Heart left ventricle (tissue), 16 donors: ENCODE measurements around the gene CNPY3. TPM values are rescaled to one million over a fixed set of nuclear protein-coding genes. Genes with fewer than 3 reads are reported as not detected.
A peak's percentile ranks its signal among the peaks of the same experiment; 100 is the strongest.
"Not testable (repeated sequence)": the region's sequence is repeated elsewhere in the genome, so short reads cannot be mapped to it uniquely, and the experiment has no call there.

Experiments used
- ATAC-seq, 4 donors: fragments of 200-7000 bp; cut with Tn5 transposase; one replicate each; pipeline ENCODE4 v1.9.1; 2020 to 2022; ENCODE audit warnings: moderate library complexity in 4 of 4, mild to moderate bottlenecking in 3 of 4, moderate number of reproducible peaks in 1 of 4
- DNase-seq, 5 donors: peaks; one replicate each; pipeline ENCODE4 v3.0.0-alpha.2; 2020
- H3K27ac ChIP-seq, 12 donors: fragments of 200-600 bp; sonication (generic) in 4 of 12; one replicate each; pipeline versions ENCODE4 v1.5.0 to v1.8.0; 2016 to 2022; ENCODE audit warnings: mild to moderate bottlenecking in 2 of 12
- H3K27me3 ChIP-seq, 9 donors: fragments of 200-600 bp; sonication (generic) in 2 of 9; one replicate each; pipeline versions ENCODE4 v1.5.1 to v1.8.0; 2016 to 2022; ENCODE audit warnings: mild to moderate bottlenecking in 3 of 9
- H3K36me3 ChIP-seq, 9 donors: fragments of 200-600 bp; sonication (generic) in 2 of 9; one replicate each; pipeline versions ENCODE4 v1.5.0 to v1.8.0; 2018 to 2022; ENCODE audit warnings: mild to moderate bottlenecking in 2 of 9
- H3K4me1 ChIP-seq, 12 donors: fragments of 200-600 bp; sonication (generic) in 4 of 12; one replicate each; pipeline versions ENCODE4 v1.5.0 to v1.8.0; 2016 to 2022; ENCODE audit warnings: mild to moderate bottlenecking in 3 of 12
- H3K4me3 ChIP-seq, 12 donors: fragments of 200-600 bp; sonication (generic) in 4 of 12; one replicate each; pipeline versions ENCODE4 v1.5.0 to v1.8.0; 2017 to 2022; ENCODE audit warnings: mild to moderate bottlenecking in 9 of 12, moderate library complexity in 4 of 12
- H3K9me3 ChIP-seq, 12 donors: fragments of 200-600 bp; sonication (generic) in 4 of 12; one replicate each; pipeline versions ENCODE4 v1.5.0 to v1.8.0; 2016 to 2022; ENCODE audit warnings: mild to moderate bottlenecking in 1 of 12
- POLR2A ChIP-seq, 2 donors: fragments of 450-650 bp; IDR thresholded peaks; one replicate each; pipeline ENCODE4 v1.6.1; 2017; ENCODE audit warnings: antibody characterized with exemption in 2 of 2, mild to moderate bottlenecking in 2 of 2, moderate library complexity in 2 of 2
- WGBS, 4 donors: extraction: QIAGEN DNeasy Blood & Tissue Kit in 2 of 4; methylation state at CpG; one replicate each; pipeline versions ENCODE4 v1.1.5 to v1.1.7; 2013 to 2018; 5-methylcytosine and 5-hydroxymethylcytosine counted together
- intact Hi-C, 10 donors: fragments of 100-400 bp; cut with DNase I; formaldehyde crosslinking; loops; one replicate each; pipeline versions ENCODE4 v1.11.1 to v1.14.2; 2022
- polyA plus RNA-seq, 2 donors: library from polyadenylated mRNA; stranded (reverse); fragments of 200-250 nt; gene quantifications; one replicate each; pipeline ENCODE4 v1.2.3, GENCODE V29; 2013
- total RNA-seq, 9 donors: library from RNA; depleted of rRNA in 2 of 9; stranded (reverse); fragments of >200 nt in 2 of 9; fragmentation: NEBNext Ultra II Directional in 3 of 9; extraction: Animal tissue kit (Norgen Biotek cat#: 25700) in 3 of 9; gene quantifications; one replicate each; pipeline versions ENCODE4 v1.1.0 to v1.2.4, GENCODE V29; 2016 to 2023
- TF ChIP-seq, protein P1 (sequence below), 12 donors: fragments of 200-600 bp; sonication (generic) in 4 of 12; IDR thresholded peaks; one replicate each; pipeline versions ENCODE4 v1.5.0 to v1.8.0; 2018 to 2022; ENCODE audit warnings: antibody characterized with exemption in 12 of 12, mild to moderate bottlenecking in 5 of 12
- donor health status: ischemic (EF 13 %, LVEDD 7.1; RV severe dilation, severe dysfunction).
- donor health status: healthy with polysubstance abuse.
- donor health status: DM: no; HTN: yes; CAD: no.
- donor health status: DM: no; HTN: no; CAD: no.
- donor health status: ischemic (EF 25% LVEDD 6.9; RV normal size, moderate dysfunction).
- donor health status: ischemic (EF 25% LVEDD 5.7; RV mildly dilated, moderate dysfunction).
- donor health status: healthy.
- donor health status: DM: yes; HTN: yes; CAD: no.
- donor health status: ischemic (EF 35%, LVEDD 5.7; RV mildly dilated, moderate dysfunction).
- donor health status: nonischemic (EF 11% LVEDD 7.7; RV severe dilation, severe dysfunction).
- donor health status: DM: yes; HTN: yes; CAD: no.
- donor health status: PGD.
- donor health status: ischemic (EF 29% LVEDD 5.4; RV normal size, mild dysfunction).
- donor health status: nonischemic (EF 23%, LVEDD 6.1; RV moderate dilation, normal function).

The CNPY3 gene
- total and polyA plus RNA-seq, 11 donors = 13.8 to 44.0 (median 20.6) TPM

DNA sequence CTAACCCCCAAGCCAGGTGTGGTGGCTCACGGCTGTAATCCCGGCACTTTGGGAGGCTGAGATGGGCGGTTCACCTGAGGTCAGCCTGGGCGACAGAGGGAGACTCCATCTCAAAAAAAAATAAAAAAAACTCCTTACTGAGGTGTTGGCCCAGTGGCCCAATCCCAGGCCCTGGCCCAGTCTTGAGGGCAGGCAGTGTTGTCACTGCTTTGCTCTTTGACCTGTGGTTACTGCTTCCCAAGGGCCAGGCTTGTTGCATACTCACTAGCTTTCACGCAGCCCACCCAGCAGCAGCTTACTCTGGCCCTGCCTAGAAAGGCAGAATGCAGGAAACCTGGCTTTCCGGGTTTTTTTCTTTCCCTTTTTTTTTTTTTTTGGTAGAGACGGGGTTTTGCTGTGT, 13.2 kb downstream of the CNPY3 start:
- H3K4me1 ChIP-seq = peaks cover 0 to 10% (median 0%) of the 10 kb centered on the region in 12 donors
- intact Hi-C loops = no loop called here
- no peak for TF ChIP-seq POLR2A (IDR thresholded peaks at IDR 0.05)
- TF ChIP-seq, protein P1, sequence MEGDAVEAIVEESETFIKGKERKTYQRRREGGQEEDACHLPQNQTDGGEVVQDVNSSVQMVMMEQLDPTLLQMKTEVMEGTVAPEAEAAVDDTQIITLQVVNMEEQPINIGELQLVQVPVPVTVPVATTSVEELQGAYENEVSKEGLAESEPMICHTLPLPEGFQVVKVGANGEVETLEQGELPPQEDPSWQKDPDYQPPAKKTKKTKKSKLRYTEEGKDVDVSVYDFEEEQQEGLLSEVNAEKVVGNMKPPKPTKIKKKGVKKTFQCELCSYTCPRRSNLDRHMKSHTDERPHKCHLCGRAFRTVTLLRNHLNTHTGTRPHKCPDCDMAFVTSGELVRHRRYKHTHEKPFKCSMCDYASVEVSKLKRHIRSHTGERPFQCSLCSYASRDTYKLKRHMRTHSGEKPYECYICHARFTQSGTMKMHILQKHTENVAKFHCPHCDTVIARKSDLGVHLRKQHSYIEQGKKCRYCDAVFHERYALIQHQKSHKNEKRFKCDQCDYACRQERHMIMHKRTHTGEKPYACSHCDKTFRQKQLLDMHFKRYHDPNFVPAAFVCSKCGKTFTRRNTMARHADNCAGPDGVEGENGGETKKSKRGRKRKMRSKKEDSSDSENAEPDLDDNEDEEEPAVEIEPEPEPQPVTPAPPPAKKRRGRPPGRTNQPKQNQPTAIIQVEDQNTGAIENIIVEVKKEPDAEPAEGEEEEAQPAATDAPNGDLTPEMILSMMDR (IDR thresholded peaks at IDR 0.05) = no peak
- peaks cover 0 to 69% (median 28%) of the 10 kb centered on the region in 9 donors for H3K36me3 ChIP-seq
- no peak overlapping the region for H3K4me3 ChIP-seq
- 84 to 87% (median 84%) methylated on average over 7 of the region's 7 CpGs for WGBS, 4 donors
- H3K27me3 ChIP-seq = no peaks in the 10 kb centered on the region
- H3K9me3 ChIP-seq = no peaks in the 10 kb centered on the region
- ATAC-seq (no peak), DNase-seq (no peak)
- H3K27ac ChIP-seq = no peak overlapping the region

DNA sequence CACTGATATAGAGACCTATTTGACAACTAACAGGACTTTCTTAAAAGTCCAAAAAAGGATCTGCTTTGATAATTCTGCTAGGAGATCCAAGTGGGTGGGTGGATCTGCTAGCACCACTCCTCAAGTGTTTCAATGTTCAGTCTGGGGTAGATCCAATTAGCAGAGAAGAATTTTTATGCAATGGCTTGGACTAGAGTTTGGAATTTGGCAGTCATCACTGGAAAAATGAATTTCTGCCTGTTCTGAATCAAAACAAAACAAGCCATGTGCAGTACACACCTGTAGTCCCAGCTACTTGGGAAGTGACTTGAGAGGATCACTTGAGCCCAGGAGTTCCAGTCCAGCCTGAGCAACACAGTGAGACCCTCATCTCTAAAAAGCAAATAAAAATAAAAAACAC, 18.7 kb downstream of the CNPY3 start:
- Histone ChIP-seq H3K27me3 (no peaks in the 10 kb centered on the region), H3K4me1 (peaks cover 0 to 4% (median 0%) of the 10 kb centered on the region in 12 donors), H3K9me3 (no peaks in the 10 kb centered on the region), H3K27ac (no peak overlapping the region), H3K36me3 (peaks cover 0 to 27% (median 3%) of the 10 kb centered on the region in 9 donors), H3K4me3 (no peak overlapping the region)
- peak in 1 of 4 donors; percentile 20 for ATAC-seq
- TF ChIP-seq, protein P1 (IDR thresholded peaks at IDR 0.05) = no peak
- intact Hi-C loops = no loop called here
- no peak for DNase-seq

GRCh38 chr6:42952389-42952788, 23.1 kb downstream of the CNPY3 start:
- intact Hi-C loops = no loop called here
- whole genome bisulfite sequencing, 4 donors = 89 to 96% (median 94%) methylated on average over 4 of the region's 4 CpGs
- Histone ChIP-seq H3K4me3 (no peak overlapping the region), H3K27me3 (no peaks in the 10 kb centered on the region), H3K4me1 (peaks cover 0 to 4% (median 0%) of the 10 kb centered on the region in 12 donors), H3K36me3 (peaks cover 0 to 5% (median 0%) of the 10 kb centered on the region in 9 donors), H3K9me3 (no peaks in the 10 kb centered on the region), H3K27ac (no peak overlapping the region)
- ATAC-seq = no peak
- TF ChIP-seq POLR2A (IDR thresholded peaks at IDR 0.05) = no peak
- TF ChIP-seq, protein P1 (IDR thresholded peaks at IDR 0.05) = no peak
- DNase-seq = no peak

DNA sequence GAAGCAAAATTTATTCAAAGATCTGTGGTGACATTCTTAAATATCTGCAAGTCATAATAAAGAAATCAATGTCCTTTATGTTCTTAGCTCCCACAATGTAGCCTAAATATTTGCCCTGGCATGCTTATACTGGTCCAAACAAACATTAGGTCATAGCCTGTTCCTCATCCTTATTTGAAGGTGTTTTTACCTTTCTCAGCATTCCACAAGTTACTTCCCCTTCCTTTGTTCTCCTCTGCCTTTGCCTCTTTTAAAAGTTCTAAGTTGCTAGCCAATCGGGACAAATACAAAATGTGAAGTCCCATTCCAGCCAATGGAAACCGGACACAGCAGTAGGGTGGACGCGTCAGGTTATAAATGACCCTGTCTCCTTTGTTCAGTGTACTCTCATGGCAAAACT, 25.1 kb downstream of the CNPY3 start:
- H3K4me3 ChIP-seq, H3K27me3 ChIP-seq, intact Hi-C loops, DNase-seq, H3K9me3 ChIP-seq, H3K4me1 ChIP-seq, H3K36me3 ChIP-seq, ATAC-seq, H3K27ac ChIP-seq: not testable (repeated sequence)
- WGBS, 4 donors = 90 to 96% (median 91%) methylated on average over 4 of the region's 4 CpGs

- Histone ChIP-seq H3K36me3 (peaks cover 0 to 11% (median under 1%) of the 10 kb centered on the region in 9 donors), H3K9me3 (no peaks in the 10 kb centered on the region), H3K27ac (no peak overlapping the region), H3K4me3 (no peak overlapping the region), H3K4me1 (peaks cover 4 to 18% (median 13%) of the 10 kb centered on the region in 12 donors), H3K27me3 (peaks cover 0 to 6% (median 0%) of the 10 kb centered on the region in 9 donors)
- intact Hi-C loops = no loop called here
- ATAC-seq (no peak), DNase-seq (no peak)
- 85 to 91% (median 87%) methylated on average over 8 of the region's 8 CpGs for WGBS, 4 donors
- TF ChIP-seq, protein P1 (IDR thresholded peaks at IDR 0.05) = no peak
- TF ChIP-seq POLR2A (IDR thresholded peaks at IDR 0.05) = no peak
Observed at GRCh38 chr6:42958125-42958524, 28.8 kb downstream of the CNPY3 start.
